CD14-positive monocyte (primary cell): ENCODE data around the gene KCTD7. TPM values are rescaled to one million over a fixed set of nuclear protein-coding genes. Genes with fewer than 3 reads are reported as not detected.
"Not testable (repeated sequence)": the region's sequence is repeated elsewhere in the genome, so short reads cannot be mapped to it uniquely, and the experiment has no call there.

Experiments
- DNase-seq, 3 donors: peaks; one replicate each; pipeline ENCODE4 v3.0.0-alpha.2; 2011 to 2022
- H2AFZ ChIP-seq: 2 replicates; pipeline ENCODE4 v1.6.0; 2012; ENCODE audit warnings: mild to moderate bottlenecking, low read depth, low read length, inconsistent platforms; ENCODE audit not compliant: insufficient read depth, poor library complexity, severe bottlenecking
- H3K27ac ChIP-seq, 2 donors: 1 replicate in 1 of 2; 2 replicates in 1 of 2; pipeline ENCODE4 v1.5.1; 2012 to 2013; ENCODE audit warnings: low read length in 2 of 2, control low read depth in 1 of 2, inconsistent platforms in 1 of 2, low read depth in 1 of 2, mild to moderate bottlenecking in 1 of 2
- H3K27me3 ChIP-seq, 2 donors: one replicate each; pipeline versions ENCODE4 v1.6.0 to v1.6.1; 2011 to 2013; ENCODE audit warnings: low read length in 2 of 2; ENCODE audit not compliant: control insufficient read depth in 2 of 2, insufficient read depth in 2 of 2
- H3K36me3 ChIP-seq, 2 donors: replicated peaks in 1 of 2; 1 replicate in 1 of 2; 2 replicates in 1 of 2; pipeline versions ENCODE4 v1.5.1 to v1.6.1; 2012 to 2013; ENCODE audit warnings: low read length in 2 of 2, control low read depth in 1 of 2, inconsistent platforms in 1 of 2, mild to moderate bottlenecking in 1 of 2; ENCODE audit not compliant: insufficient read depth in 2 of 2, control insufficient read depth in 1 of 2
- H3K4me1 ChIP-seq, 2 donors: 1 replicate in 1 of 2; 2 replicates in 1 of 2; pipeline versions ENCODE4 v1.5.1 to v1.6.1; 2012 to 2013; ENCODE audit warnings: low read length in 2 of 2, control low read depth in 1 of 2, inconsistent platforms in 1 of 2, mild to moderate bottlenecking in 1 of 2, moderate library complexity in 1 of 2; ENCODE audit not compliant: insufficient read depth in 2 of 2, control insufficient read depth in 1 of 2
- H3K4me2 ChIP-seq: replicated peaks from 2 replicates; pipeline ENCODE3; 2012; ENCODE audit warnings: low read length, moderate library complexity, mild to moderate bottlenecking; ENCODE audit not compliant: poor library complexity, severe bottlenecking; ENCODE audit errors: extremely low read depth
- H3K4me3 ChIP-seq, 3 experiments: fragments of 200-600 bp in 1 of 3; sonication (generic) in 1 of 3; replicated peaks in 1 of 3; 1 replicate in 2 of 3; 2 replicates in 1 of 3; pipeline ENCODE4 v1.5.1; 2011 to 2013; ENCODE audit warnings: low read length in 3 of 3, mild to moderate bottlenecking in 3 of 3, control low read depth in 2 of 3, low read depth in 2 of 3, inconsistent platforms in 1 of 3, moderate library complexity in 1 of 3
- H3K79me2 ChIP-seq: 2 replicates; pipeline ENCODE4 v1.6.0; 2012; ENCODE audit warnings: mild to moderate bottlenecking, control low read depth, inconsistent platforms, low read length, moderate library complexity; ENCODE audit not compliant: insufficient read depth
- H3K9ac ChIP-seq: 2 replicates; pipeline ENCODE4 v1.6.0; 2017; ENCODE audit warnings: low read length, mild to moderate bottlenecking; ENCODE audit not compliant: insufficient read depth, poor library complexity, severe bottlenecking
- H3K9me3 ChIP-seq, 2 donors: replicated peaks in 1 of 2; 1 replicate in 1 of 2; 2 replicates in 1 of 2; pipeline versions ENCODE4 v1.5.1 to v1.6.1; 2012 to 2013; ENCODE audit warnings: low read length in 2 of 2, control low read depth in 1 of 2; ENCODE audit not compliant: control insufficient read depth in 1 of 2, insufficient read depth in 1 of 2
- H4K20me1 ChIP-seq: 2 replicates; pipeline ENCODE4 v1.6.0; 2012; ENCODE audit warnings: mild to moderate bottlenecking, low read length, control low read depth, moderate library complexity; ENCODE audit not compliant: insufficient read depth
- H3K27ac Mint-ChIP-seq, 7 donors: one replicate each; pipeline ENCODE4 v1.8.0; 2020; ENCODE audit warnings: mild to moderate bottlenecking in 7 of 7, mixed read lengths in 7 of 7, moderate library complexity in 6 of 7, inconsistent platforms in 2 of 7
- H3K27me3 Mint-ChIP-seq, 3 donors: one replicate each; pipeline ENCODE4 v1.8.0; 2021 to 2022; ENCODE audit warnings: low read depth in 3 of 3, mild to moderate bottlenecking in 3 of 3, mixed read lengths in 3 of 3, moderate library complexity in 3 of 3, inconsistent platforms in 1 of 3
- H3K36me3 Mint-ChIP-seq, 2 donors: one replicate each; pipeline ENCODE4 v1.8.0; 2020; ENCODE audit warnings: mixed read lengths in 2 of 2, inconsistent platforms in 1 of 2, mild to moderate bottlenecking in 1 of 2
- H3K4me1 Mint-ChIP-seq: one replicate; pipeline ENCODE4 v1.8.0; 2020; ENCODE audit warnings: mild to moderate bottlenecking, mixed read lengths
- H3K4me3 Mint-ChIP-seq, 2 donors: one replicate each; pipeline ENCODE4 v1.8.0; 2020; ENCODE audit warnings: mild to moderate bottlenecking in 2 of 2, mixed read lengths in 2 of 2, moderate library complexity in 1 of 2
- H3K9me3 Mint-ChIP-seq, 7 donors: one replicate each; pipeline ENCODE4 v1.8.0; 2020 to 2022; ENCODE audit warnings: mixed read lengths in 7 of 7, mild to moderate bottlenecking in 6 of 7, moderate library complexity in 6 of 7, inconsistent platforms in 2 of 7
- WGBS: methylation state at CpG from one replicate; pipeline ENCODE4 v1.1.5; 2013; ENCODE audit warnings: missing lambda C conversion rate; ENCODE audit not compliant: insufficient coverage; 5-methylcytosine and 5-hydroxymethylcytosine counted together
- intact Hi-C, 2 donors: fragments of 100-400 bp; cut with micrococcal nuclease; formaldehyde crosslinking; loops; one replicate each; pipeline versions ENCODE4 v1.15.0 to v1.15.1; 2023
- polyA minus RNA-seq: library from RNA; depleted of rRNA, polyadenylated mRNA; stranded (reverse); fragments of >200 nt; gene quantifications from 2 replicates; pipeline ENCODE4 v1.2.3, GENCODE V29; 2012
- polyA plus RNA-seq, 3 donors: library from polyadenylated mRNA; depleted of rRNA in 1 of 3; unstranded in 2 of 3; stranded (reverse) in 1 of 3; fragments of 300-500 nt in 2 of 3; fragments of >200 nt in 1 of 3; fragmentation: Illumina TruSeq in 2 of 3; gene quantifications; 1 replicate in 2 of 3; 2 replicates in 1 of 3; pipeline ENCODE4 v1.2.3, GENCODE V29; 2012 to 2021
- total RNA-seq, 12 experiments: library from RNA in 1 of 12; stranded (reverse) in 1 of 12; fragments of 120-200 nt in 1 of 12; gene quantifications; one replicate each; pipeline ENCODE4 v1.2.4 and lab custom pipeline; 2013 to 2026; ENCODE audit warnings: mixed read lengths in 6 of 12, inconsistent platforms in 1 of 12
- TF ChIP-seq, protein P1 (sequence below): fragments of 200-600 bp; IDR thresholded peaks from one replicate; pipeline ENCODE4 v1.8.0; 2022; ENCODE audit warnings: antibody characterized with exemption, mild to moderate bottlenecking

KCTD7 gene
- 3.5 TPM for total RNA-seq (2013)
- polyA plus RNA-seq (1 to 10 TPM; 1.8 to 9.2 (median 2.7) TPM), polyA minus RNA-seq (21.5 and 39.6 TPM in 2 replicates), total RNA-seq (lab: John Stamatoyannopoulos, UW) (5.7 to 28.6 (median 18.0) reads per million in 11 experiments)

- peak within 1 kb of the TSS; percentile 89 for H3K9ac ChIP-seq
- TF ChIP-seq, protein P1, sequence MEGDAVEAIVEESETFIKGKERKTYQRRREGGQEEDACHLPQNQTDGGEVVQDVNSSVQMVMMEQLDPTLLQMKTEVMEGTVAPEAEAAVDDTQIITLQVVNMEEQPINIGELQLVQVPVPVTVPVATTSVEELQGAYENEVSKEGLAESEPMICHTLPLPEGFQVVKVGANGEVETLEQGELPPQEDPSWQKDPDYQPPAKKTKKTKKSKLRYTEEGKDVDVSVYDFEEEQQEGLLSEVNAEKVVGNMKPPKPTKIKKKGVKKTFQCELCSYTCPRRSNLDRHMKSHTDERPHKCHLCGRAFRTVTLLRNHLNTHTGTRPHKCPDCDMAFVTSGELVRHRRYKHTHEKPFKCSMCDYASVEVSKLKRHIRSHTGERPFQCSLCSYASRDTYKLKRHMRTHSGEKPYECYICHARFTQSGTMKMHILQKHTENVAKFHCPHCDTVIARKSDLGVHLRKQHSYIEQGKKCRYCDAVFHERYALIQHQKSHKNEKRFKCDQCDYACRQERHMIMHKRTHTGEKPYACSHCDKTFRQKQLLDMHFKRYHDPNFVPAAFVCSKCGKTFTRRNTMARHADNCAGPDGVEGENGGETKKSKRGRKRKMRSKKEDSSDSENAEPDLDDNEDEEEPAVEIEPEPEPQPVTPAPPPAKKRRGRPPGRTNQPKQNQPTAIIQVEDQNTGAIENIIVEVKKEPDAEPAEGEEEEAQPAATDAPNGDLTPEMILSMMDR = no peak
- H3K27me3 Mint-ChIP-seq = peaks cover 13 to 50% (median 34%) of the 10 kb centered on the region in 3 donors
- no peaks in the 10 kb centered on the region for H3K36me3 ChIP-seq
- peaks cover 8 to 12% of the 10 kb centered on the region in 2 donors for H3K36me3 Mint-ChIP-seq
- peaks cover 43 to 53% of the 10 kb centered on the region in 2 donors for H3K4me1 ChIP-seq
- peaks cover 6% of the 10 kb centered on the region for H3K79me2 ChIP-seq
- H3K27me3 ChIP-seq = peaks cover 0 to 24% of the 10 kb centered on the region in 2 donors
- peak within 1 kb of the TSS; percentile 98 to 99 for H3K27ac ChIP-seq
- H3K9me3 Mint-ChIP-seq = peaks cover 0 to 5% (median 0%) of the 10 kb centered on the region in 7 donors
- intact Hi-C loops = loop anchor here (1.0 to 10.0 kb wide), 4 partner anchors 26 to 676 kb away; no protein-coding TSS in a partner anchor
- peak within 1 kb of the TSS; percentile 97 to 100 (median 99) for H3K27ac Mint-ChIP-seq
- peak within 1 kb of the TSS; percentile 85 to 91 for H3K4me3 Mint-ChIP-seq
- DNase-seq = peak; percentile 98 to 99 (median 98)
- WGBS = 0% methylated on average over 52 of the region's 93 CpGs
- H3K9me3 ChIP-seq = no peaks in the 10 kb centered on the region
- peak within 1 kb of the TSS; percentile 70 for H2AFZ ChIP-seq
- peak within 1 kb of the TSS; percentile 91 for H3K4me2 ChIP-seq
- peaks cover 45% of the 10 kb centered on the region for H3K4me1 Mint-ChIP-seq
- peak within 1 kb of the TSS; percentile 68 to 88 (median 81) for H3K4me3 ChIP-seq
- no peaks in the 10 kb centered on the region for H4K20me1 ChIP-seq
Observed at GRCh38 chr7:66628361-66629221, at the start of gene KCTD7. Gene KCTD7, plus strand, starts transcription at chr7:66628881. Its CDS starts 184 bp downstream, at chr7:66629065.

DNA sequence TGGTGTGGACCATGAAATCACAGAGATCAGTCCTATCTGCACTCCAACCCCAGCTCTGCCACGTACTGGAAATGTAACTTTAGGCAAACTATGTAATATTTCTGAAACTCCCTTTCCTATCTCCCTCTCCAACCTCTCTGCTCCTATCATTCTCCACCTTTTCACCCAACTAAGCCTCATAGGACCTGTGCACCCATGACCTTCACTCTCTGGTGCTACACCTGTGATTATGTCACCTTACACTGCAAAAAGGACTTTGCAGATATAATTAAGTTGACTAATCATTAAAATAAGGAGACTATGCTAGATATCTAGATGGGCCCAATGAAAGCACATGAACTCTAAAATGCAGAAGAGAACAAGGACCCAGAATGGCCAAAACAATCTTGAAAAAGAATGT is 48.3 kb upstream of the KCTD7 start:
- H3K27ac ChIP-seq, H3K9ac ChIP-seq, H3K9me3 Mint-ChIP-seq, H3K27me3 Mint-ChIP-seq, H2AFZ ChIP-seq, H3K4me2 ChIP-seq, H3K9me3 ChIP-seq, H3K4me3 Mint-ChIP-seq, DNase-seq, intact Hi-C loops, H3K4me1 ChIP-seq, H3K27ac Mint-ChIP-seq, H3K27me3 ChIP-seq, H3K4me3 ChIP-seq: not testable (repeated sequence)
- no CpG with 5 or more reads among the region's 1 CpG for WGBS
- Mint-ChIP-seq H3K4me1 (peaks cover 12% of the 10 kb centered on the region), H3K36me3 (peaks cover 52 to 61% of the 10 kb centered on the region in 2 donors)
- peaks cover 18 to 57% of the 10 kb centered on the region in 2 donors for H3K36me3 ChIP-seq
- H4K20me1 ChIP-seq = peaks cover 97% of the 10 kb centered on the region
- H3K79me2 ChIP-seq = peaks cover 69% of the 10 kb centered on the region

GRCh38 chr7:66582816-66583489 is 45.7 kb upstream of the KCTD7 start:
- peaks cover 97% of the 10 kb centered on the region for H4K20me1 ChIP-seq
- H2AFZ ChIP-seq, H3K4me3 ChIP-seq, intact Hi-C loops, H3K4me2 ChIP-seq, H3K9me3 Mint-ChIP-seq, H3K9me3 ChIP-seq, H3K27me3 ChIP-seq, H3K4me3 Mint-ChIP-seq, H3K4me1 Mint-ChIP-seq, H3K9ac ChIP-seq, H3K4me1 ChIP-seq, H3K27me3 Mint-ChIP-seq, DNase-seq: not testable (repeated sequence)
- Mint-ChIP-seq H3K27ac (peak overlapping the region; percentile 13 to 89 (median 82)), H3K36me3 (peaks cover 46 to 57% of the 10 kb centered on the region in 2 donors)
- peak overlapping the region in 1 of 2 donors; percentile 74 for H3K27ac ChIP-seq
- WGBS = 100% methylated on average over 2 of the region's 4 CpGs
- H3K36me3 ChIP-seq = peaks cover 19 to 51% of the 10 kb centered on the region in 2 donors
- peaks cover 75% of the 10 kb centered on the region for H3K79me2 ChIP-seq
